ENCODE data around the gene UST.

DNA sequence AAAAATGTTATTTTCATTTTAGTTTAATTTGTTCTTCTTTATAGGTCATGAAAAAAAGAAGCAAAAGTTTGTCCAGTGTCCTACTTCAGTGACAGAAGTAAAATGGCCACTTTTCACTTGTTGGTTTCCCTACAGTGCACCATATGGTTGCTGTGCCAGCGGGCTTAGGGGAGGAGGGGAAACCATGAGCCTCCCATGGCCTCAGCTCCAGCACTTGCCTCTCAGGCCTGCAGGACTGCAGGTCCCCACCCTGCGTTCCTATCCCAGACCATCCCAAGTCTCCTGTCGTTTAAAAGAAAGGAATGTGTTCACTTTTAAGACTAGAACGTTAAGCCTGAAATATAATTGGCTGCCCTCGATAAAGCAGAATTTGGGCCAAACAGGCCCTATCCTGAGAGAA lies 360.7 kb downstream of the UST start:
- TF ChIP-seq CEBPZ (IDR thresholded peaks at IDR 0.05; ENCODE audit: borderline replicate concordance, low read depth, low read length) (no peak), THRAP3 (IDR thresholded peaks at IDR 0.05; ENCODE audit: borderline replicate concordance) (no peak)
